AG09309 (cell line): ENCODE measurements around the gene UQCC2.

Experiments used
- DNase-seq: peaks from one replicate; pipeline ENCODE4 v3.0.0-alpha.2; 2010; ENCODE audit warnings: low read depth
- H3K4me3 ChIP-seq: 2 replicates; pipeline ENCODE4 v1.5.1; 2011; ENCODE audit warnings: mild to moderate bottlenecking, low read depth, low read length, moderate library complexity; ENCODE audit not compliant: control insufficient read depth
- CTCF ChIP-seq: IDR thresholded peaks from 2 replicates; pipeline ENCODE4 v1.5.1; 2011; ENCODE audit warnings: mild to moderate bottlenecking, low read depth, low read length, inconsistent platforms; ENCODE audit not compliant: insufficient read depth, control insufficient read depth; ENCODE audit errors: missing control alignments

UQCC2 gene

GRCh38 chr6:33744001-33744848, 32.7 kb upstream of the UQCC2 start:
- peak; percentile 96 for TF ChIP-seq CTCF
- no peak overlapping the region for H3K4me3 ChIP-seq
- DNase-seq, result peak; percentile 29

- no peak for DNase-seq
- no peak for TF ChIP-seq CTCF
- H3K4me3 ChIP-seq, result no peak overlapping the region
These were observed 31.3 kb upstream of the UQCC2 start for GRCh38 chr6:33742837-33743236.

- H3K4me3 ChIP-seq, result no peak overlapping the region
- no peak for DNase-seq
- no peak for TF ChIP-seq CTCF
These were observed 30.6 kb upstream of the UQCC2 start for GRCh38 chr6:33742092-33742491.

GRCh38 chr6:33740794-33741193, 29.3 kb upstream of the UQCC2 start:
- no peak for TF ChIP-seq CTCF
- DNase-seq, result no peak
- no peak overlapping the region for H3K4me3 ChIP-seq

GRCh38 chr6:33740204-33740608, 28.7 kb upstream of the UQCC2 start:
- no peak for TF ChIP-seq CTCF
- DNase-seq, result no peak

GRCh38 chr6:33739571-33739970, 28.1 kb upstream of the UQCC2 start:
- no peak for TF ChIP-seq CTCF
- no peak overlapping the region for H3K4me3 ChIP-seq
- no peak for DNase-seq

More at GRCh38 chr6:33740204-33740608, 28.7 kb upstream of the UQCC2 start:
- no peak overlapping the region for H3K4me3 ChIP-seq
